Psoas muscle (tissue), 7 donors: Measurements from ENCODE around the gene FBF1. TPM values are rescaled to one million over a fixed set of nuclear protein-coding genes. Genes with fewer than 3 reads are reported as not detected.

Source experiments
- polyA plus RNA-seq, 3 donors: library from polyadenylated mRNA; stranded (reverse); fragments of 200-250 nt; gene quantifications; one replicate each; pipeline ENCODE4 v1.2.3, GENCODE V29; 2013
- total RNA-seq, 4 donors: library from RNA; stranded (reverse); fragmentation: NEBNext Ultra II Directional in 2 of 4; extraction: Animal tissue kit (Norgen Biotek cat#: 25700) in 2 of 4; gene quantifications; one replicate each; pipeline versions ENCODE4 v1.2.1 to v1.2.4, GENCODE V29; 2021 to 2023
- donor health status: healthy with polysubstance abuse.
- donor health status: DM: no; HTN: no; CAD: no; lungs with moderate emphysema.
- donor health status: Bipolar disorder and iron deficiency.
- donor health status: healthy.
- donor health status: DM: no; HTN: no; CAD: no.
- donor health status: DM: no; HTN: no; CAD: no.
- donor health status: DM: yes; HTN: yes; CAD: no.

FBF1 gene
- total and polyA plus RNA-seq, 7 donors: 1.8 to 10.4 (median 3.7) TPM

Other genes starting within 250 kb of the FBF1 start
- 1 to 10 TPM; 1.3 to 5.7 (median 3.9) TPM for gene ITGB4, start 219.6 kb downstream of the FBF1 start, total RNA-seq
- 1 to 10 TPM; 1.5 to 2.1 (median 1.6) TPM for gene ITGB4, start 219.6 kb downstream of the FBF1 start, polyA plus RNA-seq
- gene GALK1, start 175.8 kb downstream of the FBF1 start, total RNA-seq: 10 to 100 TPM in 1 of 4 donors, 1 to 10 TPM in 3; 7.1 to 13.2 (median 9.4) TPM
- gene GALK1, start 175.8 kb downstream of the FBF1 start, polyA plus RNA-seq: 10 to 100 TPM in 2 of 3 donors, 1 to 10 TPM in 1; 8.3 to 12.8 (median 11.0) TPM
- gene UNK, start 156.2 kb downstream of the FBF1 start, total RNA-seq: 10 to 100 TPM in 1 of 4 donors, 1 to 10 TPM in 3; 7.9 to 11.6 (median 8.2) TPM
- 10 to 100 TPM in 1 of 3 donors, 1 to 10 TPM in 2; 6.9 to 13.7 (median 9.5) TPM for gene UNK, start 156.2 kb downstream of the FBF1 start, polyA plus RNA-seq
- 10 to 100 TPM in 1 of 4 donors, 1 to 10 TPM in 3; 5.1 to 12.8 (median 7.2) TPM for gene UNC13D, start 96.6 kb downstream of the FBF1 start, total RNA-seq
- 1 to 10 TPM; 1.7 to 3.7 (median 2.2) TPM for gene UNC13D, start 96.6 kb downstream of the FBF1 start, polyA plus RNA-seq
- 100 to 1,000 TPM; 109 to 278 (median 164) TPM for gene WBP2, start 85.7 kb downstream of the FBF1 start, total RNA-seq
- 100 to 1,000 TPM; 115 to 174 (median 149) TPM for gene WBP2, start 85.7 kb downstream of the FBF1 start, polyA plus RNA-seq
- 10 to 100 TPM in 3 of 4 donors, 1 to 10 TPM in 1; 8.9 to 16.0 (median 10.9) TPM for gene TRIM47, start 62.5 kb downstream of the FBF1 start, total RNA-seq
- gene TRIM47, start 62.5 kb downstream of the FBF1 start, polyA plus RNA-seq: 10 to 100 TPM in 2 of 3 donors, 1 to 10 TPM in 1; 8.4 to 17.1 (median 10.9) TPM
- gene TRIM65, start 44.1 kb downstream of the FBF1 start, total RNA-seq: 10 to 100 TPM in 2 of 4 donors, 1 to 10 TPM in 2; 9.2 to 10.3 (median 9.7) TPM
- 10 to 100 TPM in 1 of 3 donors, 1 to 10 TPM in 2; 9.0 to 14.8 (median 9.0) TPM for gene TRIM65, start 44.1 kb downstream of the FBF1 start, polyA plus RNA-seq
- gene MRPL38, start 36.2 kb downstream of the FBF1 start, total RNA-seq: 100 to 1,000 TPM; 107 to 168 (median 125) TPM
- 100 to 1,000 TPM; 104 to 115 (median 107) TPM for gene MRPL38, start 36.2 kb downstream of the FBF1 start, polyA plus RNA-seq
- 10 to 100 TPM; 58.1 to 78.8 (median 64.4) TPM for gene ACOX1, start 38.1 kb upstream of the FBF1 start, total RNA-seq
- 10 to 100 TPM; 13.0 to 26.1 (median 16.3) TPM for gene ACOX1, start 38.1 kb upstream of the FBF1 start, polyA plus RNA-seq
- 1 to 10 TPM; 3.4 to 8.8 (median 7.0) TPM for gene TEN1, start 38.2 kb upstream of the FBF1 start, total RNA-seq
- gene TEN1, start 38.2 kb upstream of the FBF1 start, polyA plus RNA-seq: 10 to 100 TPM; 14.7 to 21.1 (median 19.4) TPM
- 1 to 10 TPM in 1 of 4 donors, under 1 TPM in 3; 0.60 to 1.4 (median 0.62) TPM for gene CDK3, start 59.8 kb upstream of the FBF1 start, total RNA-seq
- gene CDK3, start 59.8 kb upstream of the FBF1 start, polyA plus RNA-seq: 1 to 10 TPM in 2 of 3 donors, under 1 TPM in 1; 0.47 to 1.9 (median 1.1) TPM
- under 1 TPM in 3 of 4 donors, not detected in 1; 0.16 to 0.36 (median 0.19) TPM for gene EVPL, start 86.3 kb upstream of the FBF1 start, total RNA-seq
- under 1 TPM; 0.03 to 0.07 (median 0.05) TPM for gene EVPL, start 86.3 kb upstream of the FBF1 start, polyA plus RNA-seq
- gene SRP68, start 131.5 kb upstream of the FBF1 start, total RNA-seq: 100 to 1,000 TPM in 2 of 4 donors, 10 to 100 TPM in 2; 87.3 to 117 (median 104) TPM
- gene SRP68, start 131.5 kb upstream of the FBF1 start, polyA plus RNA-seq: 100 to 1,000 TPM in 1 of 3 donors, 10 to 100 TPM in 2; 72.4 to 141 (median 88.8) TPM
- under 1 TPM in 1 of 4 donors, not detected in 3; 0.22 TPM for gene GALR2, start 133.7 kb upstream of the FBF1 start, total RNA-seq
- under 1 TPM; 0.05 to 0.16 (median 0.13) TPM for gene GALR2, start 133.7 kb upstream of the FBF1 start, polyA plus RNA-seq
- under 1 TPM in 1 of 4 donors, not detected in 3; 0.08 TPM for gene ZACN, start 138.1 kb upstream of the FBF1 start, total RNA-seq
- 1 to 10 TPM in 2 of 3 donors, under 1 TPM in 1; 0.98 to 1.6 (median 1.4) TPM for gene ZACN, start 138.1 kb upstream of the FBF1 start, polyA plus RNA-seq
- gene EXOC7, start 162.7 kb upstream of the FBF1 start, total RNA-seq: 10 to 100 TPM; 56.0 to 61.0 (median 58.3) TPM
- 10 to 100 TPM; 26.3 to 51.6 (median 43.7) TPM for gene EXOC7, start 162.7 kb upstream of the FBF1 start, polyA plus RNA-seq
- gene FOXJ1, start 200.2 kb upstream of the FBF1 start, total RNA-seq: under 1 TPM in 2 of 4 donors, not detected in 2; 0.11 to 0.15 TPM
- gene FOXJ1, start 200.2 kb upstream of the FBF1 start, polyA plus RNA-seq: under 1 TPM; 0.07 to 0.11 (median 0.09) TPM